ENCODE data around the gene UBE2R2.
"Not testable (repeated sequence)": the region's sequence is repeated elsewhere in the genome, so short reads cannot be mapped to it uniquely, and the experiment has no call there.

Gene UBE2R2

DNA sequence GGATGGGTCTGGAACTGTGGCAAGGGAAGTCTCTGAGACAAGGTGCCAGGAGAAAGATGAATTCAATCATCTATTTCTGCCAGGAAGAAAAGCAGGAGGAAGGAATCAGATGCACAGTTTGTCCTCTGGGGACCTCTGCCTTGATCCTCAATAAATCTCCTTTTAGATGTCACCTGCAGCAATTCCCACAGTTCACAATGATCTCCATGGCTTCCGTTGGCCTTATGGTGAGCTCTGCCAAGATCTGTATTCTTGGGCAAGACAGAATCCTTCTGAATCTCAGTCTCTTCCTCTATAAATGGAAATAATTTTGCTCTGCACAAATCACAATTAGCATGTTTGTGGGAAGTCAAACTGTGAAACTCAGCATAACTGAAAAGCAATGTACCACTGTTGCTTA is 23.5 kb upstream of the UBE2R2 start:
- not testable (repeated sequence) for H3K9me3 Mint-ChIP-seq (ENCODE audit: low read depth); H3K4me3 Mint-ChIP-seq; H3K36me3 Mint-ChIP-seq; H3K27ac Mint-ChIP-seq; H3K27me3 Mint-ChIP-seq; H3K4me1 Mint-ChIP-seq (ENCODE audit: low read depth)

DNA sequence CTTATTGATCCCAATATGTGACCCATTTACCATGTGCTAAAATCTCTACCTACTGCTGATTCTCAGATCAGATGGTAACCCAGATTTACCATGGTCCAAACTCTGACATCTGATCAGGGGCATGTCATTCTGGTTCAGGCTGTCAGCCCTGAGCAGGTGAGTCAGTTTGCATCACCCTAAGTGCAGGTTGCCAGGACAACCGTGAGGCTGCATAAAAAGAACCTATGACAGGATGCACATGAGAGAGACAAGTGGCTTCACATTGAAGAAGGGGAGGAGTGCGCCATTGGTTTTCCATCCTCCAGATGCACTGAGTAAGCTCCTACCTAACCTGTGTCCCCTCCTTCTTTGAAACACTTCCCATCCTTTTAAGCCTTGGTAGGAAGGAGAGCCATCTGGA is 22.4 kb upstream of the UBE2R2 start:
- no peaks in the 10 kb centered on the region for H3K36me3 Mint-ChIP-seq
- no peak overlapping the region for H3K27ac Mint-ChIP-seq
- peaks cover 3% of the 10 kb centered on the region for H3K27me3 Mint-ChIP-seq
- H3K4me3 Mint-ChIP-seq, result no peak overlapping the region
- H3K9me3 Mint-ChIP-seq (ENCODE audit: low read depth), result no peaks in the 10 kb centered on the region
- H3K4me1 Mint-ChIP-seq (ENCODE audit: low read depth), result no peaks in the 10 kb centered on the region

DNA sequence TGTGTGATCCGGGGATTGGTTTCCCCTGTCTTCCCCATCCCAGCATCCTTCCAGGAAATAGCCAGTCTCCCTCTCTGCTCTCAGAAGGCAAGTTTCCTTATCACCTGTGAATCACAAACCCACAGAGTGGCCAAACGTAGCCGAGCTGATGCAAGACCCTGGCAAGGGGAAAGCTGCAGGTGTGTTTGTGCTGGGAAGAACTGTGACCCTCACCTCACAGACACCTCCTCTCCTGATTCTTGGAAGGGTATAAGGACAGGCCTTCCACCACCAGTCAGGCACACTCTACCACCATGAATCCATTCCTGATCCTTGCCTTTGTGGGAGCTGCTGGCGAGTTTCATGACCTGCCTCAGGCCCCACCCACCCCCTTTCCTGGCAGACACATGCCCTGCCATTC is 21.7 kb upstream of the UBE2R2 start, which contains the start of gene PRSS3:
Gene PRSS3, plus strand, starts transcription at position 281 of the 400 bp plus-strand sequence. Its CDS starts 13 bp downstream, at position 294.
- Mint-ChIP-seq H3K36me3 (no peaks in the 10 kb centered on the region), H3K27ac (no peak within 1 kb of the TSS), H3K9me3 (ENCODE audit: low read depth) (no peaks in the 10 kb centered on the region), H3K4me1 (ENCODE audit: low read depth) (no peaks in the 10 kb centered on the region), H3K4me3 (no peak within 1 kb of the TSS), H3K27me3 (peaks cover 3% of the 10 kb centered on the region)

DNA sequence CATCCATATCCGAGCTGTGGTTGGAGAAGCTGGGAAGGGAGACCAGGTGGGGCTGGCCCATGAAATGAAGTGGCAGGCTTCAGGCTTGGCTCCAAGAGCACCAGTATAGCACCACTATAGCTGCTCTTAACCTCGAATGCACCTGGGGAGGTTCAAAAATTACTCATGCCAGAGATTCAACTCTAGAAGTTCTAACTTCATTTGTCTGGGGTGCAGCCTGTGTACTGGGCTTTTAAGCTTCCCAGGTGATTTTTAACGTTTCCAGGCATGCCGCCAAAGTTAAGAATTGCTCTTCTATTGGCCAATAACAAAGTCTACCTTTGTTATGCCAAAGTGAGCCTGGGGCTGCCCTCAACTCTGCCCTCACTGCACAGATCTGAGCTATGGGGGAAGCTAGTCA is 21.1 kb upstream of the UBE2R2 start:
- H3K27ac Mint-ChIP-seq, result no peak overlapping the region
- H3K9me3 Mint-ChIP-seq (ENCODE audit: low read depth), result no peaks in the 10 kb centered on the region
- H3K27me3 Mint-ChIP-seq, result peaks cover 3% of the 10 kb centered on the region
- H3K4me1 Mint-ChIP-seq (ENCODE audit: low read depth), result no peaks in the 10 kb centered on the region
- no peaks in the 10 kb centered on the region for H3K36me3 Mint-ChIP-seq
- H3K4me3 Mint-ChIP-seq, result no peak overlapping the region

DNA sequence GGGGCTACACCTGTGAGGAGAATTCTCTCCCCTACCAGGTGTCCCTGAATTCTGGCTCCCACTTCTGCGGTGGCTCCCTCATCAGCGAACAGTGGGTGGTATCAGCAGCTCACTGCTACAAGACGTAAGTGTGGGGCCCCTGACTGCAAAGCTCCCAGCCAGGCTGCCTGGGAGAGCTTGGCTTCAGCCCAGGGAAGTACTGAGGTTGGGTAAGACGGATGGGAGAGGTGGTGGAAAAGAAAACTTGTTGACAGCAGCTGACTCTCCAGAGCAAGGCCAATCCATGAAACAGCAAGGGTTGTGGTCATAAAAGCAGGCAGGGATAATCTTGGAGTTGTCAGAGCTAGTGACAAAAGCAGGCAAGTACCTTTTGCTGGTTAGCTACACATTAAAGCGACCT is 20.3 kb upstream of the UBE2R2 start:
- H3K27me3 Mint-ChIP-seq; H3K4me3 Mint-ChIP-seq; H3K36me3 Mint-ChIP-seq; H3K9me3 Mint-ChIP-seq (ENCODE audit: low read depth); H3K4me1 Mint-ChIP-seq (ENCODE audit: low read depth); H3K27ac Mint-ChIP-seq: not testable (repeated sequence)

DNA sequence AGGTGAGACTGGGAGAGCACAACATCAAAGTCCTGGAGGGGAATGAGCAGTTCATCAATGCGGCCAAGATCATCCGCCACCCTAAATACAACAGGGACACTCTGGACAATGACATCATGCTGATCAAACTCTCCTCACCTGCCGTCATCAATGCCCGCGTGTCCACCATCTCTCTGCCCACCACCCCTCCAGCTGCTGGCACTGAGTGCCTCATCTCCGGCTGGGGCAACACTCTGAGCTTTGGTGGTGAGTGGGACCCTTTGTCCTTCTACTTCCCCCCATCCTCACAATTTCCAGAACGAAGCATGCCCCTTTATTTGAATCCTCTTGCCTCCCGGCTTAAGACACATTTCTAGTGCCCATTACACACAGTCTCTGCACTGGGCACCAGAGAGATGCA is 19.1 kb upstream of the UBE2R2 start:
- Mint-ChIP-seq H3K27me3 (peaks cover 3% of the 10 kb centered on the region), H3K9me3 (ENCODE audit: low read depth) (no peaks in the 10 kb centered on the region), H3K27ac (no peak overlapping the region), H3K4me3 (no peak overlapping the region), H3K4me1 (ENCODE audit: low read depth) (no peaks in the 10 kb centered on the region), H3K36me3 (no peaks in the 10 kb centered on the region)

DNA sequence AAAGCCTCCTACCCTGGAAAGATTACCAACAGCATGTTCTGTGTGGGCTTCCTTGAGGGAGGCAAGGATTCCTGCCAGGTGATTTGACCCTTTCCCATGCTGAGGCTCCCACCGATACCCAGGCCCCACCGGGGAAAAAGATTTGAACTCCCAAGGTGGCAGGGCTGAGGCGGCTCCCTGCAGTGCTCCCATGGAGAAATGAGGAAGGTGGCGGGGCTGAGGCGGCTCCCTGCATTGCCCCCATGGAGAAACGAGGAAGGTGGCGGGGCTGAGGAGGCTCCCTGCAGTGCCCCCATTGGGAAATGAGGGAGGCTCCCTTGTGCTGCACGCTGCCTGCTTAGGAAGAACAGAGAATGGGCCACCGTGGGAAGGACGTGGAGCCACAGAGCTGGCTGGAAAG is 18.4 kb upstream of the UBE2R2 start:
- H3K9me3 Mint-ChIP-seq (ENCODE audit: low read depth), result no peaks in the 10 kb centered on the region
- H3K36me3 Mint-ChIP-seq, result no peaks in the 10 kb centered on the region
- no peak overlapping the region for H3K27ac Mint-ChIP-seq
- H3K4me1 Mint-ChIP-seq (ENCODE audit: low read depth), result no peaks in the 10 kb centered on the region
- H3K27me3 Mint-ChIP-seq, result peaks cover 3% of the 10 kb centered on the region
- no peak overlapping the region for H3K4me3 Mint-ChIP-seq

DNA sequence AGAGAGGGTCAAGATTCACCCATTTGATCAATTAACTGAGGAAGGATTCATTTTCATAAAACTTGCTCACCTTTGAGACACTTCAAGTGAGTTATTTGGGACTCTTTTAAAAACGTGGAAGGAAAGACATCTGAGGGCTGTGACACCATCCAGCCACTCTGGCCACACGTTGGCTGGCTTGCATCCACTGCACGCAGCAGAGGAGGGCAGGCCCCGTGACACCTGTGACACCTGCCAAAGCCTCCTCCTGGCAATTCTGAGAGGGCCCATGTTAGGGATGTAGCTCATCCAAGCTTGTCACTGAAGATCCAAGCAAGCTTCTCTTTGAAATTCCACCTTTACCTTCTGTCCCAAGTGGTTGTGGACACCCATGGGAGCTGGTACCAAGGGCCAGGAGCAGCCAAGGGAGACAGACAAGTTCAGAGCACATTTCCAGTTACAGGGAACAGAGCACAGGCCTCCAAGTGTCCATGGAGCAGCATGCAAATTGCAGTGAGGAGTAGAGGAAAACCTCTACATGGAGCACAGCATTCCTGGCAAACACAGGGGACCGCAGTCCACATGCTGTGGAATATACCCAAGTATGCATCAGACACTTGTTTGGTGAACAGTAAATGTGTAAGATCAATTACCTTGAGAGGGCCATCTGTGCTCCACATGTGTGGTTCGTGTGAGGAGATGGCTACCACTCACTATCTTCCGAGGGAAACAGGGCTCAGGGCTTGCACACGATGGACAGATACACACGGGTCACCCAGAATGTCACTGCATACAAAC is 16.8 kb upstream of the UBE2R2 start:
- Mint-ChIP-seq H3K36me3 (no peaks in the 10 kb centered on the region), H3K9me3 (ENCODE audit: low read depth) (no peaks in the 10 kb centered on the region), H3K4me1 (ENCODE audit: low read depth) (no peaks in the 10 kb centered on the region), H3K27ac (no peak overlapping the region), H3K27me3 (peaks cover 3% of the 10 kb centered on the region), H3K4me3 (no peak overlapping the region)

DNA sequence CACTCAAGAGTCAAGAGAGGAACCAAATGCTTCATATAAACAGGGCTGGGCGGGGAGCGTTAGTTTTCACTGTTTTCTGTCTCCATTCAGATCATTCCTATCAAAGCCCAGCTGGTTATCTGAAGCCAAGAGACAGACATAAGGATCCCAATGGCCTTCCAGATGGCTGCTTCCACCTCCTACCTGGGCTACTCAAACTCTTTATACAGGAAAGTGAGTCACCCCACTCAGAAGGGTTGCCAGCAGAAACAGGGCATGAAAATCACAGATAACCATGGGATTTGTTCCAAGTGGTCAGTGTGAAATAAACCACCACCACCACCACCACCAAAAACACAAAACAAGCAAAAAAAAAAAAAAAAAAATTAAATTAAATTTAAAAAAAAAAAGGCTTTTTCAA is 16.1 kb upstream of the UBE2R2 start:
- peaks cover 3% of the 10 kb centered on the region for H3K27me3 Mint-ChIP-seq

DNA sequence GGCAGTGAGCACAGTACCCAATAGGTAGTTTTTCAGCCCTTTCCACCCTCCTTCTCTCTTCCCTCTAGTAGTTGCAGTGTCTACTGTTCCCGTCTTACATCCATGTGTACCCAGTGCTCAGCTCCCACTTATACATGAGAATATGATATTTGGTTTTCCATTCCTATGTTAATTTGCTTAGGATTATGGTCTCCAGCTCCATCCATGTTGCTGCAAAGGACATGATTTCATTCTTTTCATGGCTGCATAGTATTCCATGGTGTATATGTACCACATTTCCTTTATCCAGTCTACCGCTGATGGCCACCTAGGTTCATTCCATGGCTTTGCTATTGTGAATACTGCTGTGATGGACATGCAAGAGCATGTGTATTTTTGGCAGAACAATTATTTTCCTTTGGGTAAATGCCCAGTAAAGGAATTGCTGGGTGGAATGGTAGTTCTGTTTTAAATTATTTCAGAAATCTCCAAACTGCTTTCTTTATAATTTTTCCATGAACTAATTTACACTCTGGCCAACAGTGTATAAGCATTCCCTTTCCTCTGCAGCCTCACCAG is 14.9 kb upstream of the UBE2R2 start:
- H3K36me3 Mint-ChIP-seq; H3K9me3 Mint-ChIP-seq (ENCODE audit: low read depth); H3K4me1 Mint-ChIP-seq (ENCODE audit: low read depth); H3K4me3 Mint-ChIP-seq; H3K27me3 Mint-ChIP-seq; H3K27ac Mint-ChIP-seq: not testable (repeated sequence)

More for the DNA sequence above, 16.1 kb upstream of the UBE2R2 start:
- Mint-ChIP-seq H3K36me3 (no peaks in the 10 kb centered on the region), H3K27ac (no peak overlapping the region), H3K9me3 (ENCODE audit: low read depth) (no peaks in the 10 kb centered on the region), H3K4me3 (no peak overlapping the region), H3K4me1 (ENCODE audit: low read depth) (no peaks in the 10 kb centered on the region)

DNA sequence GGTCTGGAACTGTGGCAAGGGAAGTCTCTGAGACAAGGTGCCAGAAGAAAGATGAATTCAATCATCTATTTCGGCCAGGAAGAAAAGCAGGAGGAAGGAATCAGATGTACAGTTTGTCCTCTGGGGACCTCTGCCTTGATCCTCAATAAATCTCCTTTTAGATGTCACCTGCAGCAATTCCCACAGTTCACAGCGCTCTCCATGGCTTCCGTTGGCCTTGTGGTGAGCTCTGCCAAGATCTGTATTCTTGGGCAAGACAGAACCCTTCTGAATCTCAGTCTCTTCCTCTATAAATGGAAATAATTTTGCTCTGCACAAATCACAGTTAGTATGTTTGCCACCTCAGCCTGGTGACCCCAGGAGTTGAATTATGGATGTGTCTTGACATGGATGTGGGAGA is 12.8 kb upstream of the UBE2R2 start:
- H3K27ac Mint-ChIP-seq; H3K27me3 Mint-ChIP-seq; H3K4me3 Mint-ChIP-seq; H3K36me3 Mint-ChIP-seq; H3K4me1 Mint-ChIP-seq (ENCODE audit: low read depth); H3K9me3 Mint-ChIP-seq (ENCODE audit: low read depth): not testable (repeated sequence)

DNA sequence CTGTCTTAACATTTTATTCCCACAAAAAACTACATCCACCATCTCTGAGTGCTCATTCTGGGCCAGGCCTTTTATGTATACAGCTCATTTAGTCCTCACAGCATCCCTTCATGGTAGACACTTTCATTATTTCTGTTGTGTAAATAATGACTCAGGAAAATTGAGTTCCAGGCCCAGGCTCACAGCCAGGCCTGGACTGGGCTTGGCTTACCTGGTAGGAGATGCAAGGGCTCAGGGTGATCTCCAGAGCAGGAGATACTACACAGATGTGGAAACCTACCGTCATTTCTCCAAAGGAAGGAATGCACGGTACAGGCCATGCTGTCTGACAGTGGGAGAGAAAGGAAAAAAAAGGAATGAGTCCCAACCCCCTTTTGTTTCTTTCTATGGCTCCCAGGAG is 9.8 kb upstream of the UBE2R2 start:
- H3K27ac Mint-ChIP-seq; H3K27me3 Mint-ChIP-seq; H3K4me1 Mint-ChIP-seq (ENCODE audit: low read depth); H3K36me3 Mint-ChIP-seq; H3K9me3 Mint-ChIP-seq (ENCODE audit: low read depth); H3K4me3 Mint-ChIP-seq: not testable (repeated sequence)

DNA sequence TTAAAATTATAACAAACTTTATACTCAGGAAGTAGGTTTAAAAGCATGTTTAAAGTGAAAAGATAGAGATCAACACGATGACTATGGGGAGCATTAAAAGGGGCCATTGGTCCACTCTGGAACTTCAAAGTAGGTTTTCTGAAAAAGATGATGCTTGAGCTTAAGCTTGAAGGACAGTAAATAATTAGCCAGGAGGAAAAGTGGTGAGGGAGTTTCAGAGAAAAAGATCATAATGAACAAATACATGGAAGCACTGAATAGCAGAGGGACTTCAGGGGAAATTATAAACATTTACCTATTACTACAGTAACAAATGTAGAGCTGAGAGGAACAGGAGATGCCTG is 8.0 kb upstream of the UBE2R2 start:
- H3K4me3 Mint-ChIP-seq; H3K9me3 Mint-ChIP-seq (ENCODE audit: low read depth); H3K36me3 Mint-ChIP-seq; H3K27ac Mint-ChIP-seq; H3K4me1 Mint-ChIP-seq (ENCODE audit: low read depth); H3K27me3 Mint-ChIP-seq: not testable (repeated sequence)

DNA sequence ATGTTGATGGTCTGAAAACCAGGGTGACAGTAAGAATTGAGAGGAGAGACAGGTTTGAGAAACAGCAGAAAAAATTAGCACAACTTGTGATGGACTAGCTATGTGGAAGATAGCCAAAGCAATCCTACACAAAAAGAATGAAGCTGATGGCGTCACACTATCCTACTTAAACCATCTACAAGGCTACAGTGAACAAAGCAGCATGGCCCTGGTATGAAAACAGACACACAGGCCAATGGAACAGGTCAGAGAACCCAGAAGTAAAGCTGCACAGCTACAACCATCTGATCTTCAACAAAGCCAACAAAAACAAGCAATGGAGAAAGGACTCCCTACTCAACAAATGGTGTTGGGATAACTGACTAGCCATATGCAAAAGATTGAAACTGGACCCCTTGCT is 7.5 kb upstream of the UBE2R2 start:
- Mint-ChIP-seq H3K27me3 (no peaks in the 10 kb centered on the region), H3K9me3 (ENCODE audit: low read depth) (no peaks in the 10 kb centered on the region), H3K4me1 (ENCODE audit: low read depth) (peaks cover 8% of the 10 kb centered on the region), H3K36me3 (no peaks in the 10 kb centered on the region), H3K27ac (no peak overlapping the region), H3K4me3 (no peak overlapping the region)

DNA sequence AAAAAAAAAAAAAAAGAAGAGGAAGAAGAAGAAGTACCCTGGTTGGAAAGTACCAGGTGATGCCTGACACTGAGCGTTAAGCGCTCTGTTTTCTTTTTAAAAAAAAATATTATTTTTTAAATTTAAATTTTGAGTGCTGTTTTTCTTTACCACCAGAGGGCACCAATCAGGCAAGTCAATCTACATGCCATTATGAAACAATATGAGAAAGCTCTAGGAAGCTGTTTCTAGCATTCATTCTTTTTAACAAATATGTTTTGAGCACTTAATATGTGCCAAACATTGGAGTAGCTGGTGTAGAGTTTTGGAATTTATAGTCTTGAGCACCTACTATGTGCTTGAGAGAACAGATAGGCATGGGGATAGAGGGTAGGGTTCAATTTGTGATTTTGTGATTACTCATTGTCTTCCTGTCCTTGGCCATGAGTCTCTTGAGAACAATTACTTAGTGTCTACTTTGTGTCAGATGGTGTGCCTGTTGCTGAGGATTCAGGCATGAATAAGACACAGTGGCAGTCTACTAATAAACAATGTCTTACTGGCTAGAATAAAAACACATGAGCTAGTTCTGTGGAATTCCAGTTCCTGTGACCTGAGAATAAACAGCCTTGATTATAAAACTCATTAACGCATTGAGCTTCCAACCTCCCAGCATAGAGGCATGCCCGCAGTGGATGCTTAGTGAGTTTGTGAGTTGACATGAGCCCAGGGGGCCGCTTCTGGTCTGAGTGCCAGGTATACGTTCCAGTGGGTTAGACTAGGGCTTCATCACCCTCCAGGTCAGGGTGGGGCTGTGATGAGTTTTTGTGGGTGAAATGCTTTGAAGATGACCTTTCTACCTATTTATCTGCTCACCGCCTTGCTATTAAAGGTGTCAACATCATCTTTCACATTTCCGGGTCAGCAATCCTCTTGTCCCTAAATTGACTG is 3.0 kb upstream of the UBE2R2 start:
- peak overlapping the region; percentile 47 for H3K27ac Mint-ChIP-seq
- H3K36me3 Mint-ChIP-seq, result peaks cover 2% of the 10 kb centered on the region
- peaks cover 33% of the 10 kb centered on the region for H3K4me1 Mint-ChIP-seq (ENCODE audit: low read depth)
- H3K9me3 Mint-ChIP-seq (ENCODE audit: low read depth), result no peaks in the 10 kb centered on the region
- no peak overlapping the region for H3K4me3 Mint-ChIP-seq
- no peaks in the 10 kb centered on the region for H3K27me3 Mint-ChIP-seq

Data from activated naive CD8-positive, alpha-beta T cell (primary cell).